ENCODE results near the gene ING4.

DNA sequence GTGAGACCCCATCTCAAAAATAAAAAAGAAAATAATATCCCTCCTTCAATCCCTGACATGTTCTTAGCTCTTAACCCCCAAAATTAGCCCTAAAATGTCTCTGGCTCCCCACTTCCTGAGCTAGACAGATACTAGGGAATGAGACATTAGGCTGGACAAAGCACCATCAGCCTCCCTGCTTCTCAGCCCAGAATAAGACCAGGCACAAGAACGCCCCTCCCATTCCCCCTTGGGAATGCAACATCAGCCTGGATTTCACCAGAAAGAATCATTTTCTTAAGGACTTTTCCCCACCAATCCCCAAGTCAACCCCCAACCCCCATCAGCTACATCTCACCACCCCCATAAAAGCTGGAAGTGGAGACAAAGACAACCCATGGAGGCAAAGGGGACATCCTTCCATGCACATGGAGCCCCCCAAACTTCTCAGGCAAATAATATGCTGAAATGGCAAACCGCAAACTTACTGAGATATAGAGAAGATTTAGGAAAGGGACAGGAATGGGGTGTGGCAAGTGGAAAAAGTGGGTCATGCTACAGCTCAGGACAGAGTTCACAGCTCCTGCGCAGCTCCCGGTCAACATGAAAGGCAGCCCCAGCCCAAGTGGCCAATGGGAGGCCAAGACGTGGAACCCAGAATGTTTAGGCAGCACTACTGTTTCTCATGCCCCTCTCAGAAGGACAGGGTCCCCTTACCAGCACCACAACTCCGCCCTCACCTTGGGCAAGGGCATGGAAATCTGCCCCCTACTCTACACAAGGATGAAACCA lies 58.5 kb downstream of the ING4 start:
- no peak for TF ChIP-seq CTCF (conservative IDR thresholded peaks at IDR 0.05; ENCODE audit: low read length)
- no peak for TF ChIP-seq EZH2phosphoT487 (IDR thresholded peaks at IDR 0.05; ENCODE audit: borderline replicate concordance)

Measured in Loucy (cell line).